ENCODE measurements around the gene POLR3GL.

Gene POLR3GL

GRCh38 chr1:145996433-145997015, 32.0 kb downstream of the POLR3GL start, which contains the start of gene TXNIP:
TSS of gene TXNIP (minus strand) at chr1:145996579. CDS start at chr1:145996266, 313 bp downstream.
- peak; percentile 48; the same call in 1 of the 2 replicates for TF ChIP-seq POLR2A (IDR thresholded peaks at IDR 0.05; ENCODE audit: low read depth, low read length)
- DNase-seq (ENCODE audit: insufficient read length, low spot score), result peak; percentile 97
- FAIRE-seq, result no peak

- TF ChIP-seq POLR2A (IDR thresholded peaks at IDR 0.05; ENCODE audit: low read depth, low read length), result no peak
- no peak for FAIRE-seq
- no peak for DNase-seq (ENCODE audit: insufficient read length, low spot score)
Measured at GRCh38 chr1:145997016-145997717, 32.7 kb downstream of the POLR3GL start.

- DNase-seq (ENCODE audit: insufficient read length, low spot score), result no peak
- TF ChIP-seq POLR2A (IDR thresholded peaks at IDR 0.05; ENCODE audit: low read depth, low read length), result no peak
- no peak for FAIRE-seq
Measured at GRCh38 chr1:145997718-145998023, 33.2 kb downstream of the POLR3GL start.

- no peak for DNase-seq (ENCODE audit: insufficient read length, low spot score)
- FAIRE-seq, result no peak
- TF ChIP-seq POLR2A (IDR thresholded peaks at IDR 0.05; ENCODE audit: low read depth, low read length), result no peak
Measured at GRCh38 chr1:145999321-146000024, 35.0 kb downstream of the POLR3GL start.

- TF ChIP-seq POLR2A (IDR thresholded peaks at IDR 0.05; ENCODE audit: low read depth, low read length), result no peak
- no peak for DNase-seq (ENCODE audit: insufficient read length, low spot score)
Measured at GRCh38 chr1:146001709-146002108, 37.2 kb downstream of the POLR3GL start.

GRCh38 chr1:146007489-146008133, 43.1 kb downstream of the POLR3GL start:
- no peak for FAIRE-seq
- DNase-seq (ENCODE audit: insufficient read length, low spot score), result no peak
- no peak for TF ChIP-seq POLR2A (IDR thresholded peaks at IDR 0.05; ENCODE audit: low read depth, low read length)

More at GRCh38 chr1:146001709-146002108, 37.2 kb downstream of the POLR3GL start:
- FAIRE-seq, result no peak

GRCh38 chr1:146010126-146010738, 45.7 kb downstream of the POLR3GL start:
- TF ChIP-seq POLR2A (IDR thresholded peaks at IDR 0.05; ENCODE audit: low read depth, low read length), result no peak
- DNase-seq (ENCODE audit: insufficient read length, low spot score), result no peak
- no peak for FAIRE-seq

GRCh38 chr1:146012703-146013558, 48.4 kb downstream of the POLR3GL start:
- no peak for TF ChIP-seq POLR2A (IDR thresholded peaks at IDR 0.05; ENCODE audit: low read depth, low read length)
- FAIRE-seq, result peak; percentile 72
- peak; percentile 64 for DNase-seq (ENCODE audit: insufficient read length, low spot score)

- no peak for TF ChIP-seq POLR2A (IDR thresholded peaks at IDR 0.05; ENCODE audit: low read depth, low read length)
- no peak for DNase-seq (ENCODE audit: insufficient read length, low spot score)
- no peak for FAIRE-seq
Measured at GRCh38 chr1:146013559-146013922, 49.1 kb downstream of the POLR3GL start.

GRCh38 chr1:146016891-146017290, 52.4 kb downstream of the POLR3GL start:
- DNase-seq (ENCODE audit: insufficient read length, low spot score) (no peak), FAIRE-seq (no peak)
- TF ChIP-seq POLR2A (IDR thresholded peaks at IDR 0.05; ENCODE audit: low read depth, low read length), result no peak

- TF ChIP-seq POLR2A (IDR thresholded peaks at IDR 0.05; ENCODE audit: low read depth, low read length), result no peak
- no peak for FAIRE-seq
- DNase-seq (ENCODE audit: insufficient read length, low spot score), result no peak
Measured at GRCh38 chr1:146019231-146020057, 55.0 kb downstream of the POLR3GL start.

Data from H54 (cell line).